K562 (cell line): Measurements from ENCODE around the gene MCC. TPM values are rescaled to one million over a fixed set of nuclear protein-coding genes. Genes with fewer than 3 reads are reported as not detected.

Source experiments
- MED1 ChIP-seq: sonication (generic); formaldehyde crosslinking; IDR thresholded peaks from 2 replicates; pipeline ENCODE4 v1.8.1; 2023; ENCODE audit warnings: missing genetic modification reagents, borderline replicate concordance
- MYNN ChIP-seq, 2 experiments: sonication (generic); formaldehyde crosslinking in 1 of 2; IDR thresholded peaks; 2 replicates each; pipeline versions ENCODE4 v1.5.0 to v1.6.1; 2016 to 2020; ENCODE audit warnings: antibody characterized with exemption in 1 of 2, missing genetic modification reagents in 1 of 2
- UBTF ChIP-seq, 2 experiments: IDR thresholded peaks; 2 replicates each; pipeline ENCODE4 v1.6.1; 2012; ENCODE audit warnings: improper control_type of control experiment in 2 of 2, low read depth in 2 of 2, low read length in 2 of 2, borderline replicate concordance in 1 of 2
- ZC3H8 ChIP-seq: fragments of 450-650 bp; IDR thresholded peaks from 2 replicates; pipeline ENCODE4 v1.6.1; 2017
- ZNF280B ChIP-seq: fragments of 250-450 bp; sonication (Bioruptor Pico); IDR thresholded peaks from 2 replicates; pipeline ENCODE4 v1.5.1; 2021; ENCODE audit warnings: mild to moderate bottlenecking
- ZNF324 ChIP-seq: fragments of 250-450 bp; sonication (Bioruptor Pico); IDR thresholded peaks from 2 replicates; pipeline ENCODE4 v1.4.0; 2020; ENCODE audit warnings: mild to moderate bottlenecking
- polyA plus RNA-seq, 8 experiments: library from polyadenylated mRNA; depleted of rRNA in 4 of 8; stranded (reverse) in 5 of 8; unstranded in 3 of 8; fragments of >200 nt; fragmentation: Nextera tagmentation in 2 of 8; fragmentation: Illumina TruSeq in 1 of 8; extraction: Ambion mirVana in 2 of 8; extraction: Trizol in 1 of 8; gene quantifications; 2 replicates each; pipeline versions ENCODE4 v1.2.1 to v1.2.3, GENCODE V29; 2011 to 2014; ENCODE audit warnings: inconsistent platforms in 1 of 8, missing spikeins in 1 of 8
- total RNA-seq, 7 experiments: library from RNA; depleted of rRNA in 6 of 7; stranded (reverse); fragments of >200 nt in 6 of 7; fragmentation: Illumina TruSeq in 2 of 7; extraction: Trizol in 2 of 7; gene quantifications; 2 replicates each; pipeline versions ENCODE4 v1.2.1 to v1.2.3, GENCODE V29; 2011 to 2021; ENCODE audit warnings: low replicate concordance in 1 of 7
- TF ChIP-seq, protein P1 (sequence below), 2 experiments: fragments of 450-650 bp in 1 of 2; sonication (generic) in 1 of 2; formaldehyde crosslinking in 1 of 2; IDR thresholded peaks; 2 replicates each; pipeline versions ENCODE4 v1.7.1 to v1.9.0; 2016 to 2022; ENCODE audit warnings: inconsistent platforms in 1 of 2, mild to moderate bottlenecking in 1 of 2, missing genetic modification reagents in 1 of 2
- TF ChIP-seq, protein P2 (sequence below): fragments of 250-450 bp; sonication (Bioruptor Pico); IDR thresholded peaks from 2 replicates; pipeline ENCODE4 v1.5.0; 2021
- TF ChIP-seq, protein P3 (sequence below), 3 experiments: fragments of 200-800 bp in 1 of 3; fragments of 250-450 bp in 1 of 3; fragments of 450-650 bp in 1 of 3; sonication (Bioruptor Pico) in 1 of 3; sonication (Bioruptor generic) in 1 of 3; formaldehyde crosslinking in 1 of 3; IDR thresholded peaks; 2 replicates each; pipeline versions ENCODE4 v1.6.1 to v1.8.0; 2016 to 2022; ENCODE audit warnings: mild to moderate bottlenecking in 2 of 3, missing genetic modification characterization in 2 of 3, missing compliant biosample characterization in 1 of 3, moderate library complexity in 1 of 3

The MCC gene
- total and polyA plus RNA-seq, 9 of the 15 experiments (the other 6 are each of a cell fraction or from before 2014, with no cell fraction given) = 0.04 to 0.24 (median 0.06) TPM; not detected in 1

- TF ChIP-seq, protein P1, sequence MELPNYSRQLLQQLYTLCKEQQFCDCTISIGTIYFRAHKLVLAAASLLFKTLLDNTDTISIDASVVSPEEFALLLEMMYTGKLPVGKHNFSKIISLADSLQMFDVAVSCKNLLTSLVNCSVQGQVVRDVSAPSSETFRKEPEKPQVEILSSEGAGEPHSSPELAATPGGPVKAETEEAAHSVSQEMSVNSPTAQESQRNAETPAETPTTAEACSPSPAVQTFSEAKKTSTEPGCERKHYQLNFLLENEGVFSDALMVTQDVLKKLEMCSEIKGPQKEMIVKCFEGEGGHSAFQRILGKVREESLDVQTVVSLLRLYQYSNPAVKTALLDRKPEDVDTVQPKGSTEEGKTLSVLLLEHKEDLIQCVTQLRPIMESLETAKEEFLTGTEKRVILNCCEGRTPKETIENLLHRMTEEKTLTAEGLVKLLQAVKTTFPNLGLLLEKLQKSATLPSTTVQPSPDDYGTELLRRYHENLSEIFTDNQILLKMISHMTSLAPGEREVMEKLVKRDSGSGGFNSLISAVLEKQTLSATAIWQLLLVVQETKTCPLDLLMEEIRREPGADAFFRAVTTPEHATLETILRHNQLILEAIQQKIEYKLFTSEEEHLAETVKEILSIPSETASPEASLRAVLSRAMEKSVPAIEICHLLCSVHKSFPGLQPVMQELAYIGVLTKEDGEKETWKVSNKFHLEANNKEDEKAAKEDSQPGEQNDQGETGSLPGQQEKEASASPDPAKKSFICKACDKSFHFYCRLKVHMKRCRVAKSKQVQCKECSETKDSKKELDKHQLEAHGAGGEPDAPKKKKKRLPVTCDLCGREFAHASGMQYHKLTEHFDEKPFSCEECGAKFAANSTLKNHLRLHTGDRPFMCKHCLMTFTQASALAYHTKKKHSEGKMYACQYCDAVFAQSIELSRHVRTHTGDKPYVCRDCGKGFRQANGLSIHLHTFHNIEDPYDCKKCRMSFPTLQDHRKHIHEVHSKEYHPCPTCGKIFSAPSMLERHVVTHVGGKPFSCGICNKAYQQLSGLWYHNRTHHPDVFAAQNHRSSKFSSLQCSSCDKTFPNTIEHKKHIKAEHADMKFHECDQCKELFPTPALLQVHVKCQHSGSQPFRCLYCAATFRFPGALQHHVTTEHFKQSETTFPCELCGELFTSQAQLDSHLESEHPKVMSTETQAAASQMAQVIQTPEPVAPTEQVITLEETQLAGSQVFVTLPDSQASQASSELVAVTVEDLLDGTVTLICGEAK (IDR thresholded peaks at IDR 0.05) = no peak
- TF ChIP-seq, protein P1 (CRISPR knock-in tag; IDR thresholded peaks at IDR 0.05) = no peak
- TF ChIP-seq ZNF280B = no peak
- TF ChIP-seq, protein P2, sequence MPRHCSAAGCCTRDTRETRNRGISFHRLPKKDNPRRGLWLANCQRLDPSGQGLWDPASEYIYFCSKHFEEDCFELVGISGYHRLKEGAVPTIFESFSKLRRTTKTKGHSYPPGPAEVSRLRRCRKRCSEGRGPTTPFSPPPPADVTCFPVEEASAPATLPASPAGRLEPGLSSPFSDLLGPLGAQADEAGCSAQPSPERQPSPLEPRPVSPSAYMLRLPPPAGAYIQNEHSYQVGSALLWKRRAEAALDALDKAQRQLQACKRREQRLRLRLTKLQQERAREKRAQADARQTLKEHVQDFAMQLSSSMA = no peak
- no peak for TF ChIP-seq MED1 (CRISPR knock-in tag)
- TF ChIP-seq ZNF324 (CRISPR knock-in tag) = no peak
- no peak for TF ChIP-seq UBTF (IDR thresholded peaks at IDR 0.05; ENCODE audit: borderline replicate concordance in 1 of 2, low read depth in 2 of 2, low read length in 2 of 2)
- TF ChIP-seq, protein P3, sequence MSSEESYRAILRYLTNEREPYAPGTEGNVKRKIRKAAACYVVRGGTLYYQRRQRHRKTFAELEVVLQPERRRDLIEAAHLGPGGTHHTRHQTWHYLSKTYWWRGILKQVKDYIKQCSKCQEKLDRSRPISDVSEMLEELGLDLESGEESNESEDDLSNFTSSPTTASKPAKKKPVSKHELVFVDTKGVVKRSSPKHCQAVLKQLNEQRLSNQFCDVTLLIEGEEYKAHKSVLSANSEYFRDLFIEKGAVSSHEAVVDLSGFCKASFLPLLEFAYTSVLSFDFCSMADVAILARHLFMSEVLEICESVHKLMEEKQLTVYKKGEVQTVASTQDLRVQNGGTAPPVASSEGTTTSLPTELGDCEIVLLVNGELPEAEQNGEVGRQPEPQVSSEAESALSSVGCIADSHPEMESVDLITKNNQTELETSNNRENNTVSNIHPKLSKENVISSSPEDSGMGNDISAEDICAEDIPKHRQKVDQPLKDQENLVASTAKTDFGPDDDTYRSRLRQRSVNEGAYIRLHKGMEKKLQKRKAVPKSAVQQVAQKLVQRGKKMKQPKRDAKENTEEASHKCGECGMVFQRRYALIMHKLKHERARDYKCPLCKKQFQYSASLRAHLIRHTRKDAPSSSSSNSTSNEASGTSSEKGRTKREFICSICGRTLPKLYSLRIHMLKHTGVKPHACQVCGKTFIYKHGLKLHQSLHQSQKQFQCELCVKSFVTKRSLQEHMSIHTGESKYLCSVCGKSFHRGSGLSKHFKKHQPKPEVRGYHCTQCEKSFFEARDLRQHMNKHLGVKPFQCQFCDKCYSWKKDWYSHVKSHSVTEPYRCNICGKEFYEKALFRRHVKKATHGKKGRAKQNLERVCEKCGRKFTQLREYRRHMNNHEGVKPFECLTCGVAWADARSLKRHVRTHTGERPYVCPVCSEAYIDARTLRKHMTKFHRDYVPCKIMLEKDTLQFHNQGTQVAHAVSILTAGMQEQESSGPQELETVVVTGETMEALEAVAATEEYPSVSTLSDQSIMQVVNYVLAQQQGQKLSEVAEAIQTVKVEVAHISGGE (CRISPR knock-in tag; IDR thresholded peaks at IDR 0.05) = no peak
- TF ChIP-seq ZC3H8 = no peak
- TF ChIP-seq MYNN (IDR thresholded peaks at IDR 0.05) = no peak
- no peak for TF ChIP-seq MYNN (CRISPR knock-in tag; IDR thresholded peaks at IDR 0.05)
Observed at GRCh38 chr5:113099822-113100221, 388.4 kb downstream of the MCC start (continued).
